HFF-Myc (cell line): ENCODE measurements around the gene BCL7A.

Source experiments
- DNase-seq: peaks from one replicate; pipeline ENCODE4 v3.0.0-alpha.2; 2011; ENCODE audit warnings: low read depth; ENCODE audit errors: extremely low read depth
- H3K4me3 ChIP-seq: replicated peaks from 2 replicates; pipeline ENCODE4 v1.5.1; 2011; ENCODE audit warnings: low read depth, mild to moderate bottlenecking, control low read depth, low read length
- CTCF ChIP-seq: IDR thresholded peaks from 2 replicates; pipeline ENCODE4 v1.5.1; 2012; ENCODE audit warnings: mild to moderate bottlenecking, low read depth, low read length, control low read depth; ENCODE audit errors: missing control alignments

BCL7A gene

GRCh38 chr12:122013136-122013535 lies 8.5 kb upstream of the BCL7A start:
- no peak for TF ChIP-seq CTCF
- H3K4me3 ChIP-seq, result no peak overlapping the region
- no peak for DNase-seq

GRCh38 chr12:122013791-122014590 lies 7.7 kb upstream of the BCL7A start:
- DNase-seq, result no peak
- no peak for TF ChIP-seq CTCF
- no peak overlapping the region for H3K4me3 ChIP-seq

- DNase-seq, result no peak
- no peak for TF ChIP-seq CTCF
- H3K4me3 ChIP-seq, result no peak overlapping the region
Observed at GRCh38 chr12:122014781-122015180, 6.9 kb upstream of the BCL7A start.

- no peak overlapping the region for H3K4me3 ChIP-seq
- DNase-seq, result no peak
- no peak for TF ChIP-seq CTCF
Observed at GRCh38 chr12:122018457-122018856, 3.2 kb upstream of the BCL7A start.

- H3K4me3 ChIP-seq, result no peak overlapping the region
- no peak for DNase-seq
- no peak for TF ChIP-seq CTCF
Observed at GRCh38 chr12:122018937-122019336, 2.7 kb upstream of the BCL7A start.

- H3K4me3 ChIP-seq, result peak overlapping the region; percentile 53
- no peak for TF ChIP-seq CTCF
- DNase-seq, result no peak
Observed at GRCh38 chr12:122020795-122021192, 890 bp upstream of the BCL7A start.
